GM21526 (cell line): ENCODE data around the gene PIEZO2.

Experiments
- ATAC-seq: cut with Tn5 transposase; IDR thresholded peaks from one replicate; pipeline ENCODE4 v1.9.1; 2021; ENCODE audit warnings: moderate library complexity; ENCODE audit not compliant: unreplicated experiment, low FRiP score

PIEZO2 gene

DNA sequence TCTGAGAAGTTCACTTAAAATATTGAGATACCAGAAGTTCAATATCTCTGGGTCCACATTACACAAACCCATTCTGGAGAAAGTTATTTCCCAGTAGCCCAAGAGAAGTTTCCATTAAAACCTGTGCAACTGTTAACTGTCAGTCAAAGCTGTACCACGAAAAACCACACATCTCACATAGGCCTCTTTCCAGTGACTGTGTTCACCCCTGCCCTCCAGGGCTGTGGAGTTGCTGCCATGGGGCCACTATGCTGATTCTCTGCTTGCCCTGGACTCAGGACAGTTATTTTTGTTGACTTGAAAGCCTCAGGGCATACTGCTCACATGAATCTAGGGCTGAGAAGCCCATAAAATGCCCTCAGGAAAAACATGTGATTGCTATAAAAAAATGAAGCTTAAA is 153.8 kb downstream of the PIEZO2 start:
- ATAC-seq: no peak

DNA sequence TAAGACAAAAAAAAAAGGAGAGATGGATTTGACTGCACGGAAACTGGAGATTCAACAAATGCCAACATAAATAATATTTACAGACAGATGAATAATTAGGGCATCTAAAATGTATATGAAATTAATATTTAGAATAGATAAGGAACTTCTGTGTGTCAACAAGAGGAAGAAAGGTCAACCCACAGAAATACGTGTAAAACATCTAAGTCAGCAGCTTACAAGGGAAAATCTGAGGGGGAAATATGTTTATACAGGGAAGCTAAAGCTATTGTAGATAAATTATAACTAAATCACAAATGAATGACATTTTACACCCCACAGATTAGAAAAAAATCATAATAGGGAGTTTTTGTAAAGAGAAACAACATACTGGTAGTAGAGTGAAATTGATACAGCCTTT is 159.9 kb downstream of the PIEZO2 start:
- no peak for ATAC-seq

DNA sequence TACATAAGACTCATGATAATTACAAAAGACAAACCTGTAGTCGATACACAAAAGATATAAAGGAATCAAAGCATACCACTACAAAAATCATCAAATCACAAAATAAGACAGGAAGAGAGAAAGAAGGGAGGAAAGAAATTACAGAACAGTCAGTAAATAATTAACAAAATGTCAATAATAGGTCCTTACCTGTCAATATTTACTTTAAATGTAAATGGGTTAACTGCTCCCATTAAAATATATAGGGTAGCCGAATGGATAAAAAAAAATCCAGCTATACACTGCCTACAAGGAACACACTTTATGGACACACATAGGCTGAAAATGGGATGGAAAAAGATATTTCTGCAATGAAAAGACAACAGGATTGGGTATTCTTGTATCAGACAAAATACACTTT is 163.7 kb downstream of the PIEZO2 start:
- ATAC-seq: no peak

DNA sequence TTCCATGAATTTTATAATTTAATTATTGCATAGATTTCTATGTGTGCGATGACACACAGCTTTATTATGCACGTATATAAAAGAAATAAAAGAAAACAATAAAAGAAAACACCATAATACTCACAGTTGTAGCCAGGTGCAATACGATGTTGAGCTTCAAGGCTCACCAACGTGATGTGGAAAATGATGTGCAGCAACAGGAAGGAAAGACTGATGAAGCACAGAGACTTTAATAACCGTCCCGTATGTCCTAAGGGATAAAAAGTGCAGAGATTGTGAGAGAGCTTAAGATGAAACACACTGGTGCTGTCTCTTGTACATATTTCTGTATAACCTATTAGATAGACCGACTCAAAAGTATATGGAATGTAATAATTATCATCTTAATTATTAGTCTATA is 170.0 kb downstream of the PIEZO2 start:
- no peak for ATAC-seq

DNA sequence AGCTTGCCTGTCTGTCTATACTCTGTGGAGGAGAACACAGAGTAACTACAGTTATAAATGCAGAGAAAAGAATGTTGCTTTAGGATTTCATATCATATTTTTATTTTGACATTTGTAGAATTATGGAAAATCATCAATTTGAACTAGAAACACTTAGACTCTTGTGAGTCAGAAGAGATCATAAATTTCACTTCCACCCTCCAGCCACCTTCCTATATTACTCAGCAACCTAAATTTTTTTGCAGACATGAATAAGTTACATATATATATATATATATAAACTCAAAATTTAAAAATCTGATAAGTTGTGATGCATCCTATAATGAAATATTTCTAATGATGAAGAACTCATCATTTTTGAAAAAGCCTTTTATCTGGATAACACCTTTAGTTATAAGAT is 172.3 kb downstream of the PIEZO2 start:
- ATAC-seq: no peak

DNA sequence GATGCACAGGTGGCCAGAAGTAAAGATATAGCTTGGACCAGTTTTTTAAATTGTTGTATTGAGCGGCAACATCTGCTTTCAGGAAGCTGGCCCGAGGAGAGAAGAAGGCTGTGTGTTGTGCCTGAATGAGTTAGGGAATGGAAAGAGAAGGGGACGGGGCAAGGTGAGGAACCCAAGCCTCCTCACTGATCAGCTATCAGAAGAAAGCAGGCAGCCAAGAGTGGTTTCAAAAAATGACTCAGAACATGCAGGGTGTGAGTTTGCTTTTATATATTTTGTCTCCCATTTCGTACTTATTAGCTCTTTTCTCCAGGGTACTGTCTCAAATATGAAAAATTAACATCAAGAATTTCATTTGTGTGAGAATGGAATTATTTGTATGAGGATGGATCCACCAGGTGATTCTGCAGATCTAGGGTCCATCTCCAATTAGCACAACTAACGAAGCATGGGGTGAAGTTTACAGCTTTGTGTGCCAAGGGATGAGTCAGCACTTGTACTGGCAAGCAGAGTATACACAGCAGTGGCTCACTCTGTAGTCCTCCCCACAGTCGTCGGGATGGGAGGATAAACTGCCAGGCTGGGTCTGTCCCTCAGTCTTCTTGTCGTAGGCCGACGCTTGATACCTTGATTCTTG is 175.7 kb downstream of the PIEZO2 start:
- ATAC-seq: no peak

DNA sequence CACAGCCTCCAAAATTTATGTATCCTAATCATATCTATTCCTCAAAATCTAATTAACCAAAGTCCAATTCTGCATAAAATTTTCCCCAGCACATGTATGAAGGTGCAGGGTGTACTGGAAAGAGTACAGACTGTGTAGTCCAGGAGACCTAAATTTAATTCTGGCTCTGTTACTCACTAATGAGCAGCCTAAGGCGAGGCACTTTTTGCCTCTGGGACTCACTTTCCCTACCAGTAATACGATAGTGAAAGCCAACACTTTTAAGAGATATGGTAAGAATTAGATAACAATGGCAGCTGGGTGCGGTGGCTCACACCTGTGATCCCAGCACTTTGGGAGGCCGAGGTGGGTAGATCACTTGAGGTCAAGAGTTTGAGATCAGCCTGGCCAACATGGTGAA is 177.7 kb downstream of the PIEZO2 start:
- no peak for ATAC-seq

DNA sequence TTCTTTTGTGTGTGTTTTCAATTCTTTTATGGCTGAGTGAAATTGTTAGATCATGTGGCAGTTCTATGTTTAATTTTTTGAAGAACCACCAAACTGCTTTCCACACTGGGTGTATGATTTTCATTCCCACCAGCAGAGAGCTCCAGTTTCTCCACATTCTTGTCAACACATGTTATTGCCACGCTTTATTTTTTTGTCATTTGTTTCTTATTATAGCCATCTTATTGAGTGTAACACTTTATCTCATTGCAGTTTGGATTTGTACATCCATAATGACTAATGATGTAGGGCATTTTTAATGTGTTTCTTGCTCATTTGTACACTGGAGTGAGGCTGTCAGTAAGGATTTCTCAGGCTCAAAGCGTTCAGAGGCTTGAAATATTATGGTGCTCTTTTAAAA is 184.2 kb downstream of the PIEZO2 start:
- ATAC-seq: no peak

DNA sequence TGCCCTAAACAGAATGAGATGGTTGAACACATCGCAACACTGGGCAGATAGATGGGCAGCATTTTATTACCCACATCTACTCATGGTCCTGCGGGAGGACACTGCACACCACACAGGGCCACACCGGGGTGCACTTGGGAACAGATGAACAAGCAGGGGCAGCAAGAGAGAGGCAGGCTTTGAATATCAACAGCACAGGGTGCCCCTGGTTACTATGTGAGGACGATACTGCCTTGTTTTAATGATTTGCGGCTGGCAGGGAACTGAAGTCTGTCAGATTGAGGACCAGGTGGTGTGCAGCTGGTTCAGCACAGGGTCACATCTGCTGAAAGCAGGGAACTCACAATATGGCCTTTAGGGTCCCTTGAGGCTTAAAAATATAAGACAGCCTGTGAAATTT is 195.7 kb downstream of the PIEZO2 start:
- ATAC-seq: no peak

DNA sequence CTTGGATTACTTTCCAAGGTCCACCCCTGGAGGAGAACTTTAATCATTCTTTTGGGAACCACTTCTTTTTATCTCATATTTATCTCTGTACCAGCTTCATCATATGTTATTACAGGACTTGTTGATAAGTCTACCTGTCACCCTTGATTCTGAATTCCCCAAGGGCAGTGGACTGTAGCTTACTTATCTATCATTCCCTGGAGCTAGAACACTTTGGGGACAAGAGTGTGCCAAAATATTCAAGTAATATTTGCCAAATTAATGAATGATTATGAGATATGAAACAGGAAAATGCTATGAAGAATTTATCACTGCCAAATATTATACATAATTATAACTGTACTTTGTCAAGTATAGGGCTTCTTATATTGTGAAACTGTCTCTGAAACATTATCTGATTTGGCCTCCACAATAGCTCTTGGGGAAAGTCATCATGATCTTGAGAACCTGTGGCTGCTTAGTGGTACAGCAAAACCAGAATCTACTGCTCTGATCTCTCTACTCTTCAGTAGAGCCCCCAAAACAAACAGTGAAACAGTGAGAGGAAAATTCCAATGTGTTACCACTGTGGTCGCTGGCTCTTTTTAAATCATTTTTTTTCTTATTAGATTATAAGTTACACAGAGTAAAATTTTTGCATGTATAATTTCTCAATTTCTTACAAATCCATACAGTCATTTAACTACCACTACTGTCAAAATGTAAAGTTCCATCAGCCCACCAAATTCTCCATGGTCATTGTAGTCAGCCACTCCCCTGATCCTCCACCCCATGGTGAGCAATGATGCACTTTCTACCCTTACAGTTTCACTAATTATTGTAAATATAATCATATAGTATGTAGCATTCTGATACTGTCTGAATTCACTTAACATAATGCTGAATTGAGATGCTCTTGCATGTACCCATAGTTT is 197.5 kb downstream of the PIEZO2 start:
- no peak for ATAC-seq

DNA sequence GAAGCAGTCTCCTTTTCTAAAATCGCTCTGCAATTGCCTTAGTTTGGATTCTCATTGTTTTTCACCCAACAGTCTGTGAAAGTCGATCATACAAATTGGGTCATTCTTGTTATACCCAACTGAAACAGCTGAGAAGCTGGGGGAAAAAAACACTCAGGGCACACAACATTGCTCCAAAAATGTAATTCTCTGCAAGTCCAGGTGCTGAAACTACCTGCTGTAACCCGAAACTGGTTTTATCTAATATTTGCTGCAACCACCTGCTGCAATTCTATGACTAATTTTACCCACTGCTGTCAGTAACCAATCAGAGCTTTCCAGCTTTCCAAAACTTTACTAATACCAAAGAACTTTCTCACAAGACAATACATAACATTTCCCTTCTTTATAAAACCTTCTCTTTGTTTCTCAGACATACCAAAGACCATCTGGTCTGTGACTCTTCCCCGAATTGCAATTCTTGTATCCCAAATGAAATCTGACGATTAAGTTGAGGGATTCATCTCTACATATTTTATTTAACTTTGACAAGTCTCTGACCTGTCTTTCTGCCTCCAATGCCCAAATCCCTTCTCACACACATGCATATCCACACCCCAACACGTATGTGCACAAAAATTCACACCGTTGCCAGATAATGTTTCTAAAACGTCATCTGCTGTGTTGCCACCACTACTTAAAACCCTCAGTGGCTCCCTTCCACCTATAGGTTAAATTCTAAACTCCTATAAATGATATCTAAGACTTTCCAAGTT is 198.3 kb downstream of the PIEZO2 start:
- peak; percentile 55 for ATAC-seq

DNA sequence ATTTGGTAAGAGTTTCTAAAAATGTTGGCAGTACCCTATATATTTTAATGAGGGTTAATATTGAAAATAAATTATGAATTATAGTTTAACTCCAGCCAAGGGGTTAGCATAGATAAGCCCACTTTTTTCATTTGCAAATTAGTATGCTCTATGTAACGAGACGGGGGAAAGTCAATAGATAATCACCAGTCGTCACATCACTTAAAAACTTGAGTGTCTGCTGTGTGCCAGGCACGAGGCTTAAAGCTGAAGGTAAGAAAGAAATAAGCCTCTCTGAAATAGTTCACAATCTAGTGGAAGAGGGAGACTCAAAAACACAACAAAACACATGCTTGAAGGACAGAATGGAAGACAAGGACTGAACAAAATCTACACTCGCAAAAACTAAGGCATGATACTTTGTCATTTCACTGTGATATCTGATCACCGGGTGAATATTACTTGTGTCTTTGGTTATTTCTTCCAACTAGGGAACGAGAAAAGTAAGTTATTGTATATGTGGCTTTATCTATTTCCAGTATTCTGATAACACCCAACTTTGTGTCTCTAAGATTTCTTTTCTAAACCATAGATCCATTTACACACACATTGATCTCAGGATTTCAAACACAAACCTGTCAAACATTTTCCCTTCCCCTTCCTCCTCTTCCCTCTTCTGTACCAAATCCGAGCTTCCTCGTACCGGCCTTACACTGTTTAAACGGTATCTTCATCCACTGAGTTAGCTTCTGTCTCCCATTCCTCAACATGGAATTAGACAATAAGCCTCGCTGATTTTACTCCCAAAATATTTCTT is 199.1 kb downstream of the PIEZO2 start:
- no peak for ATAC-seq

DNA sequence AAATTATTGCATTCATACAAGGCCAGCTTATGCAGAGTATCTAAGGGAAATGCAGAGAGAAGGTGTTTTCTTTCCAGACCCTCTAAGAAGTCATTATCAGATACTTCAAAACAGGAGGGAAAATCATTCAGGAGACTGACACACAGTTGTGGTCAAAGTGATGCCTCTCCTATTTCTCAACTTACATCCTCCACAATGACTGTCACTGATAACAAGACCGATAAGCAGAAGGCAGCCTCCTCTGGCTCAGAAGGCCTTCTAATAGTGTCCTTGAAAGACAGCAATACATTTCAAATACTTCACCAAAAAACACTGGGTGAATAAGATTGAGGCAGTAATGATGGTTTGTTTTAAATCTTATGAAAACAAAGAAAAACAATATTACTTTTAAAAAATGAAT is 199.7 kb downstream of the PIEZO2 start:
- no peak for ATAC-seq

DNA sequence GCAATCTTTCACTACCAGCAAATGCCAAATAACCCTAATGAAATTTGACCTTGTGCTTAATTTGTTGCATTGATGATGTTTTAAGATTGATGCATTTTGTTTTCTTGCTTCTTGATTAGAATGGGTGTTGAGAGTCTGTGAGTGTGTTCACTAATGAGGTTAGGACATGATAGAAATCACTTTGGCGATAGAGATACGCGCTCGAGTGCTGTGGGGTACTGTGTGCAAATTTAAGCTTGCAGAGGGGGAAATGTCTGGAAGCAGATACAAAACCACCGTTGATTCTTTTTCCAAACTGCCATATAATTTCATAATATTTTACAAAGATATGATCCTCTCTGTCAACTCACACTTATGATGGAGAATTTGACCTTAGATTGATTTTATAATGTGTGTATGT is 200.9 kb downstream of the PIEZO2 start:
- no peak for ATAC-seq

DNA sequence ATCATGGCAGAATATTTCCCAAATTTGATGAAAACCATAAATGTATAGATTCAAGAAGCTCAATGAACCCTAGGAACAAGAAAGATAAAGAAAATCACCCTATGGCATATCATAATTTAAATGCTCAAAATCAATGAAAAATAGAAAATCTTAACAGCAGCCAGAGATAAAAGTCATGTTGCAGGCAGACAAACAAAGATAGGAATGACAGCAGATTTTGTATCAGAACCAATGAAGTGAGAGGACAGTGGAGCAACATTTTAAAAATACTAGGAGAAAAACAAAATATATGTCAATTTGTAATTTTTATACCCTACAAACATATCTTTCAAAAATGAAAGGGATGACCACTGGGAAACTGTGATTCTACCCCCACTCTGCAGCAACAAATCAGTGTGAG is 203.3 kb downstream of the PIEZO2 start:
- no peak for ATAC-seq

DNA sequence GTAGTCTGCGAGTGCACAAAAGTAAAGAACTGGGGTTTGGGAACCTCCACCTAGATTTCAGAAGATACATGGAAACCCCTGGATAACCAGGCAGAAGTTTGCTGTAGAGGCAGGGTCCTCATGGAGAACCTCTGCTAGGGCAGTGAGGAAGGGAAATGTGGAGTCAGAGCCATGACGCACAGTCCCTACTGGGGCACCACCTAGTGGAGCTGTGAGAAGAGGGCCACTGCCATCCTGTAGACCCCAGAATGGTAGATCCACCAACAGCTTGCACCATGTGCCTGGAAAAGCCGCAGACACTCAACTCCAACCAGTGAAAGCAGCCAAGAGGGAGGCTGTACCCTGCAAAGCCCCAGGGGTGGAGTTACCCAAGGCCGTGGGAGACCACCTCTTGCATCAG is 206.4 kb downstream of the PIEZO2 start:
- ATAC-seq: no peak

DNA sequence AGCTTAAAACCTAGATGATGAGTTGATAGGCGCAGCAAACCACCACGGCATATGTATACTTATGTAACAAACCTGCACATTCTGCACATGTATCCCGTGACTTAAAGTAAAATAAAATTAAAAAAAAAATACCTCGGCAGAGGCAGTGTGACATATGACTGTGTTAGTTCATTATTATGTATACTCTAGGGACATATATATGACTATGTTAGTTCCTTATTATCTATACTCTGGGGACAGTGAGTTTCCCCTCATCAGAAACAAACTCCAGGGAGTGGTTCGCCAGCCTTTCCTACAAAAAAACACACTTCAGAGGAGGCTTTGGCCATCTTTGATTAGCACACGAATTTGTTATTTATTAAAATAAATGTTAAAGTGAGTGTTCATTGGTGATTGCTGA is 209.5 kb downstream of the PIEZO2 start:
- ATAC-seq: no peak

DNA sequence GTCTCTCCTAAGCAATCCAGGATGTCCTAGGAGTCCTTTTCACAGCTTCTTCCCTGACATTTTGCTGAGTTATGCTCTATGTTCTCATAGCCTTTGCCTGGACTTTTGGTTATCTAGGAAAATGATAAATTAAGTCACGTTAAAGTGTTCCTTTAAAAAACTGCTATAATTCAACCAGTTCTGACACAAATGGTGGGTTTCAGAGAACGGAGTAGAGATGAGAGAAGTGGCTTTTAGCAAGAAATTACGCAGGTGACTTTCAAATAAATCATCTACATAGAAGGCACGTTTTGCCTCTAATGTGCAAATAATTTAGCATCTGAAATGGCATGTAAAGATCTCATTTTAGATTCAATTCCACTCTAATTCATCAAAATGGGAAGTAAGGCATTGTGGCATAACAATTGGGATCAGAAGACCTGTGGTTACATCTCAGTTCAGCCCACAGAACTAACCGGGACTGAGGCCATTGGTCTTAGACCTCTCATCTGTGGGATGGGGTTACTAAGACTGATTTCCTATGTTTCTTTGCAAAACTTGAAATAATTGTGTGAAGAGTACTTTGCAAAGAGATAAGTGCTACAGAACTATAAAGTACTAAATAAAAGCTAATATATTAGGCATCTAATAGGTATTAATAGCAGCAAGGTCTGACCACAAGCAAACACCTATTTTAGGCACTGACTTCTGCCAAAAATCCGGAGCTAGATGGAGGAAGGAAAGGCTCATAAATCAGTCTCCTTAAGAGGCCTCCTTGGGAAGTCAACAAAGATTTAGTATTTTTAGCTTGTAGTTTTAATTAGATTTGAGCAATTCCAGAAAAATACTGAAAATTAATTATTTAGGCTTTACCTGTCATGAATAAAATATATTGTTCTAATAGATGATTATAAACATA is 211.4 kb downstream of the PIEZO2 start:
- no peak for ATAC-seq

DNA sequence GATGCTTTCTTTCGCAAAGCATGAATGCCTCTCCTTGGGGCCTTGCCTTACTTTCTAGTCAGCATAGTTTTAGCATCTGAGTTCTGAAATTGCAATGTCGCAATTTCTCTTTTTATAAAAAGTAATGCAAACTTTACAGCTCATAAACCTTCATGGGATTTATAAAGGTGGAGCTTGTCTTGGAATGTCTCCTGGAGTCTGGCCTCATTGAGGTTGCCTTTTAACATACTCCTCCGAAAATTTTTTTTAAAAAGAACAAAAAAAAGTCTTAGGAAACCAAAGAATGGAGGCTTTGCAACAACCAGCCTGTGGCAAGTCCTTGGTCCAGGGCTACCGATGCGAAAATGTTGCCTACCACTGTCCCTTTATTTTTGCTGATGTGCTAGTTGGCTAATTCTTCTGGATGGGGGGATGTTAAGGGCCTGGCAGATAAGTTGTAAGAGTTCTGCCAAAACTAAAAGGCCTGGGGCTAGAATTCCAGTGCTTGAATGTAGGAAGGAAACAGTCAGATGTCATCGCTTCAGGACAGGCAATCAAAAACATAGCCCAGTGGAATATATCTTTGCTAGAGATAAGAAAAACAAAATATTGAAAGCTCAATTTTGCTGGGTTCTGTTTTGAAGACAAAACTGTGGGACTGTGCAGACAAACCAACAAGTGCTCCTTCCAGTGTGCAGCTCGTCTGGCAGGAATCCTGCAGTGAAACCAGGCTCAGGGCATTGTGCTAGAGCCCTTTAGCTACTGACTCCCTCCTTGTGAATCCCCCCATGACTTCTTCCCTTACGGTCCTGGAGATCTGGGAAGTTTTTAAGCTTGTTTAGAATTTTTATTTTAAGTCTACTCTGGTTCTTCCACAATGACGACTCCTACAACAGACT is 213.0 kb downstream of the PIEZO2 start:
- ATAC-seq: no peak
